HEK293T (cell line): ENCODE results near the gene ADGRL3.

Experiments
- ARNT ChIP-seq: fragments of 450-650 bp; IDR thresholded peaks from 2 replicates; pipeline ENCODE4 v1.6.1; 2017; ENCODE audit warnings: mild to moderate bottlenecking
- BHLHE40 ChIP-seq: fragments of 450-650 bp; IDR thresholded peaks from 2 replicates; pipeline ENCODE4 v1.6.1; 2016; ENCODE audit warnings: mild to moderate bottlenecking, moderate library complexity, borderline replicate concordance
- CTBP1 ChIP-seq: fragments of 450-650 bp; IDR thresholded peaks from 2 replicates; pipeline ENCODE4 v1.6.1; 2016; ENCODE audit warnings: borderline replicate concordance
- ELF4 ChIP-seq: fragments of 450-650 bp; IDR thresholded peaks from 2 replicates; pipeline ENCODE4 v1.6.1; 2017; ENCODE audit warnings: antibody characterized with exemption
- FOXK2 ChIP-seq: fragments of 450-650 bp; IDR thresholded peaks from 2 replicates; pipeline ENCODE4 v1.6.1; 2016; ENCODE audit warnings: mild to moderate bottlenecking
- FOXM1 ChIP-seq: fragments of 450-650 bp; IDR thresholded peaks from 2 replicates; pipeline ENCODE4 v1.6.1; 2017; ENCODE audit warnings: mild to moderate bottlenecking, borderline replicate concordance
- NFRKB ChIP-seq: fragments of 450-650 bp; IDR thresholded peaks from 2 replicates; pipeline ENCODE4 v1.6.1; 2016; ENCODE audit warnings: mild to moderate bottlenecking, moderate library complexity
- SP1 ChIP-seq: fragments of 450-650 bp; IDR thresholded peaks from 2 replicates; pipeline ENCODE4 v1.6.1; 2017
- SUZ12 ChIP-seq: fragments of 450-650 bp; IDR thresholded peaks from 2 replicates; pipeline ENCODE4 v1.6.1; 2016; ENCODE audit warnings: mild to moderate bottlenecking
- TARDBP ChIP-seq: fragments of 450-650 bp; IDR thresholded peaks from 2 replicates; pipeline ENCODE4 v1.6.1; 2016
- TF ChIP-seq, protein P1 (sequence below): fragments of 450-650 bp; IDR thresholded peaks from 2 replicates; pipeline ENCODE4 v1.6.1; 2016

GRCh38 chr4:61292322-61292721 lies 92.2 kb downstream of the ADGRL3 start:
- TF ChIP-seq TARDBP: no peak
- no peak for TF ChIP-seq SP1
- no peak for TF ChIP-seq FOXK2
- TF ChIP-seq FOXM1: no peak
- TF ChIP-seq ARNT: no peak
- no peak for TF ChIP-seq BHLHE40
- no peak for TF ChIP-seq CTBP1
- no peak for TF ChIP-seq ELF4
- no peak for TF ChIP-seq SUZ12
- no peak for TF ChIP-seq NFRKB
- TF ChIP-seq, protein P1, sequence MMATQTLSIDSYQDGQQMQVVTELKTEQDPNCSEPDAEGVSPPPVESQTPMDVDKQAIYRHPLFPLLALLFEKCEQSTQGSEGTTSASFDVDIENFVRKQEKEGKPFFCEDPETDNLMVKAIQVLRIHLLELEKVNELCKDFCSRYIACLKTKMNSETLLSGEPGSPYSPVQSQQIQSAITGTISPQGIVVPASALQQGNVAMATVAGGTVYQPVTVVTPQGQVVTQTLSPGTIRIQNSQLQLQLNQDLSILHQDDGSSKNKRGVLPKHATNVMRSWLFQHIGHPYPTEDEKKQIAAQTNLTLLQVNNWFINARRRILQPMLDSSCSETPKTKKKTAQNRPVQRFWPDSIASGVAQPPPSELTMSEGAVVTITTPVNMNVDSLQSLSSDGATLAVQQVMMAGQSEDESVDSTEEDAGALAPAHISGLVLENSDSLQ: no peak
